Astrocyte (in vitro differentiated cells and primary cell): ENCODE measurements around the gene ZC3H15. TPM values are rescaled to one million over a fixed set of nuclear protein-coding genes. Genes with fewer than 3 reads are reported as not detected.

ENCODE experiments used
- DNase-seq: peaks from one replicate; pipeline ENCODE4 v3.0.0-alpha.2; 2010; ENCODE audit warnings: low read depth
- FAIRE-seq: peaks from 2 replicates; lab custom pipeline; 2011; peaks lifted over from hg19 to GRCh38; lab: Jason Lieb, UNC
- H2AFZ ChIP-seq: 2 replicates; pipeline ENCODE4 v1.6.0; 2012; ENCODE audit warnings: low read depth, low read length, inconsistent platforms
- H3K27ac ChIP-seq: 2 replicates; pipeline ENCODE4 v1.5.1; 2011; ENCODE audit warnings: low read depth, low read length, inconsistent platforms
- H3K27me3 ChIP-seq: 2 replicates; pipeline ENCODE4 v1.6.0; 2011; ENCODE audit warnings: low read length, inconsistent platforms; ENCODE audit not compliant: insufficient read depth
- H3K36me3 ChIP-seq: 2 replicates; pipeline ENCODE4 v1.5.1; 2011; ENCODE audit warnings: low read length, inconsistent platforms; ENCODE audit not compliant: insufficient read depth
- H3K4me1 ChIP-seq: 2 replicates; pipeline ENCODE4 v1.5.1; 2011; ENCODE audit warnings: low read length, inconsistent platforms; ENCODE audit not compliant: insufficient read depth
- H3K4me2 ChIP-seq: 2 replicates; pipeline ENCODE4 v1.6.0; 2012; ENCODE audit warnings: low read length, inconsistent platforms
- H3K4me3 ChIP-seq: 2 replicates; pipeline ENCODE4 v1.5.1; 2011; ENCODE audit warnings: low read depth, mild to moderate bottlenecking, low read length, inconsistent platforms; ENCODE audit not compliant: insufficient read depth
- H3K79me2 ChIP-seq: 2 replicates; pipeline ENCODE4 v1.6.0; 2012; ENCODE audit warnings: mild to moderate bottlenecking, low read length, inconsistent platforms; ENCODE audit not compliant: insufficient read depth
- H3K9ac ChIP-seq: 2 replicates; pipeline ENCODE4 v1.6.0; 2012; ENCODE audit warnings: mild to moderate bottlenecking, low read length, inconsistent platforms
- H3K9me3 ChIP-seq: 2 replicates; pipeline ENCODE4 v1.5.1; 2012; ENCODE audit warnings: low read depth, mild to moderate bottlenecking, low read length, inconsistent platforms; ENCODE audit not compliant: insufficient read depth
- H4K20me1 ChIP-seq: 2 replicates; pipeline ENCODE4 v1.6.0; 2012; ENCODE audit warnings: low read length, inconsistent platforms; ENCODE audit not compliant: insufficient read depth
- H3K27ac Mint-ChIP-seq: one replicate; pipeline ENCODE4 v1.8.0; 2021; ENCODE audit warnings: mild to moderate bottlenecking, mixed read lengths; ENCODE audit not compliant: unreplicated experiment
- H3K27me3 Mint-ChIP-seq: one replicate; pipeline ENCODE4 v1.8.0; 2021; ENCODE audit warnings: low read depth, mixed read lengths; ENCODE audit not compliant: unreplicated experiment
- H3K36me3 Mint-ChIP-seq: one replicate; pipeline ENCODE4 v1.8.0; 2021; ENCODE audit warnings: low read depth, mixed read lengths; ENCODE audit not compliant: unreplicated experiment
- H3K4me1 Mint-ChIP-seq: one replicate; pipeline ENCODE4 v1.8.0; 2021; ENCODE audit warnings: low read depth, mixed read lengths; ENCODE audit not compliant: unreplicated experiment
- H3K4me3 Mint-ChIP-seq: one replicate; pipeline ENCODE4 v1.8.0; 2021; ENCODE audit warnings: mild to moderate bottlenecking, moderate library complexity, mixed read lengths; ENCODE audit not compliant: unreplicated experiment
- H3K9me3 Mint-ChIP-seq: one replicate; pipeline ENCODE4 v1.8.0; 2021; ENCODE audit warnings: mild to moderate bottlenecking, mixed read lengths; ENCODE audit not compliant: unreplicated experiment
- EZH2 ChIP-seq: IDR thresholded peaks from 2 replicates; pipeline ENCODE4 v1.6.1; 2012; ENCODE audit warnings: mild to moderate bottlenecking, low read length, inconsistent platforms; ENCODE audit not compliant: insufficient read depth
- total RNA-seq: library from RNA; stranded (reverse); gene quantifications from 2 replicates; pipeline ENCODE4 v1.2.1, GENCODE V29; 2021
- TF ChIP-seq, protein P1 (sequence below): IDR thresholded peaks from 2 replicates; pipeline ENCODE4 v1.5.1; 2011; ENCODE audit warnings: low read depth, mild to moderate bottlenecking, inconsistent platforms, low read length, moderate library complexity; ENCODE audit not compliant: insufficient read depth

ZC3H15 gene
- total RNA-seq, 1 donor from 2014 or later, result 76.4 TPM

DNA sequence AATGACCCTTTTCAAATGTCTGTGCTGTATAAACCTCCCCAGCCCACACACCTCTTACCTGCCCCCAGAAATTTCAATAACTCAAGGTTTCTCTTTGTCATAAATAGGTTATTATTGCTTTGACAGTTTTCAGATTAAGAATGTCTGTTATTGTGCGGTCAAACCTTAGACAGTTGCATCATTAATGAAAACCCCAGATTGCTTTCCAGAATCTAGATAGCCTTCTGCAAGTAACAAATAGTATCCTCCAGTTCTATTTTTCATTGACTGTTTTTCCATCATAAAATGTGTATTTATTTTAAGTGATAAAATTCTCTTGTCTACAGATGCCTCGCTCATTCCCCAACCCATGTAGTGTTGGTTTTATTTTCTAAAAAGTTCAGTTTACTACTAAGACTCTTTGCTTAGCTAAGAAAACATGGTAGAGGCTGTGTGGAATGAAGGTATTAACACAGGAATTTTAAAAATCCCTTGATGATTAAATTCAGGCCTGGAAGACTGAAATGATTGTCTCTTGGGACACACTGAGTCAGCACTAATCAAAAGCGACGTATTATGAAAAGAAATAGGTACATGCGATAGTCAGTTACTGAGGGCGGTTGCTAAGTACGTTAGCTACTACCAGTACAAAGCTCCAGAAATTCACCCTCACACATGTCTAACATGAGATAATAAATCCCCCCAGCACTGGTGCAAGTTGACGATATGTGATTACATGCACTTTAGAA, 65.4 kb downstream of the ZC3H15 start:
- no peaks in the 10 kb centered on the region for H3K27me3 Mint-ChIP-seq
- Histone ChIP-seq H2AFZ (no peak overlapping the region), H3K27ac (no peak overlapping the region), H3K27me3 (no peaks in the 10 kb centered on the region), H4K20me1 (no peaks in the 10 kb centered on the region), H3K79me2 (no peaks in the 10 kb centered on the region), H3K9me3 (no peaks in the 10 kb centered on the region), H3K4me3 (no peak overlapping the region), H3K4me1 (peaks cover 18% of the 10 kb centered on the region), H3K4me2 (peak overlapping the region; percentile 33), H3K36me3 (no peaks in the 10 kb centered on the region), H3K9ac (no peak overlapping the region)
- H3K4me1 Mint-ChIP-seq, result peaks cover 28% of the 10 kb centered on the region
- DNase-seq, result peak; percentile 71
- H3K9me3 Mint-ChIP-seq, result no peaks in the 10 kb centered on the region
- peak; percentile 50 for FAIRE-seq
- TF ChIP-seq EZH2, result no peak
- TF ChIP-seq, protein P1, sequence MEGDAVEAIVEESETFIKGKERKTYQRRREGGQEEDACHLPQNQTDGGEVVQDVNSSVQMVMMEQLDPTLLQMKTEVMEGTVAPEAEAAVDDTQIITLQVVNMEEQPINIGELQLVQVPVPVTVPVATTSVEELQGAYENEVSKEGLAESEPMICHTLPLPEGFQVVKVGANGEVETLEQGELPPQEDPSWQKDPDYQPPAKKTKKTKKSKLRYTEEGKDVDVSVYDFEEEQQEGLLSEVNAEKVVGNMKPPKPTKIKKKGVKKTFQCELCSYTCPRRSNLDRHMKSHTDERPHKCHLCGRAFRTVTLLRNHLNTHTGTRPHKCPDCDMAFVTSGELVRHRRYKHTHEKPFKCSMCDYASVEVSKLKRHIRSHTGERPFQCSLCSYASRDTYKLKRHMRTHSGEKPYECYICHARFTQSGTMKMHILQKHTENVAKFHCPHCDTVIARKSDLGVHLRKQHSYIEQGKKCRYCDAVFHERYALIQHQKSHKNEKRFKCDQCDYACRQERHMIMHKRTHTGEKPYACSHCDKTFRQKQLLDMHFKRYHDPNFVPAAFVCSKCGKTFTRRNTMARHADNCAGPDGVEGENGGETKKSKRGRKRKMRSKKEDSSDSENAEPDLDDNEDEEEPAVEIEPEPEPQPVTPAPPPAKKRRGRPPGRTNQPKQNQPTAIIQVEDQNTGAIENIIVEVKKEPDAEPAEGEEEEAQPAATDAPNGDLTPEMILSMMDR, result no peak
- H3K36me3 Mint-ChIP-seq, result no peaks in the 10 kb centered on the region
- H3K4me3 Mint-ChIP-seq, result no peak overlapping the region
- peak overlapping the region; percentile 67 for H3K27ac Mint-ChIP-seq

DNA sequence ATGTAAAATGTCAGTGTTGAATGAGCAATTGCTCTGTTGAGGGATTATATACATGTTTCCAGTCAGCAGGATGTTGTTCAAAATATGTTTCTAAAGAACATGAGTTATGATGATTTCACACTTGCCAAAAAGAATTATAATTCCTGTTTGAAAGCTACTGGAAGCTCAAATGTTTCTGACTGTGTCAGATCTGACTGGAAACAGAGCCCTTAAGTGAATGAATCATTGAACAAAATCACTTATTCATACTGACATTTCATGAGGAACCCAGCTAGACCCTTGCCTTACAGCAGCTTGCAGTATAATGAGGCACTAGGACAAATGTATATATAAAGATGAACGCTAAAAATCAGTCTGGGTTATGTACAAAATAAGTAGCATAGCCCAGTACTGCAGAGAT, 68.4 kb downstream of the ZC3H15 start:
- H3K4me3 Mint-ChIP-seq, result no peak overlapping the region
- no peak overlapping the region for H3K27ac Mint-ChIP-seq
- no peaks in the 10 kb centered on the region for H3K27me3 Mint-ChIP-seq
- no peaks in the 10 kb centered on the region for H3K9me3 ChIP-seq
- no peaks in the 10 kb centered on the region for H3K36me3 ChIP-seq
- H3K4me1 ChIP-seq, result peaks cover 10% of the 10 kb centered on the region
- no peaks in the 10 kb centered on the region for H3K9me3 Mint-ChIP-seq
- H3K27ac ChIP-seq, result no peak overlapping the region
- H4K20me1 ChIP-seq, result no peaks in the 10 kb centered on the region
- H3K4me3 ChIP-seq, result no peak overlapping the region
- no peaks in the 10 kb centered on the region for H3K36me3 Mint-ChIP-seq
- FAIRE-seq (no peak), DNase-seq (peak; percentile 40)
- no peaks in the 10 kb centered on the region for H3K27me3 ChIP-seq
- no peak overlapping the region for H3K9ac ChIP-seq
- H3K4me1 Mint-ChIP-seq, result peaks cover 37% of the 10 kb centered on the region
- H3K79me2 ChIP-seq, result no peaks in the 10 kb centered on the region
- no peak overlapping the region for H2AFZ ChIP-seq
- H3K4me2 ChIP-seq, result no peak overlapping the region
- TF ChIP-seq EZH2, result no peak
- TF ChIP-seq, protein P1, result no peak
